Kidney capillary endothelial cell (primary cell): Measurements from ENCODE around the gene TCTN2.

Experiments used
- DNase-seq: peaks from one replicate; pipeline ENCODE4 v3.0.0-alpha.2; 2018; ENCODE audit warnings: low spot score

TCTN2 gene

GRCh38 chr12:123670882-123671728 is at the start of gene TCTN2:
TCTN2 (plus strand) TSS chr12:123671113; CDS start chr12:123671241, 128 bp downstream.
- peak; percentile 93 for DNase-seq

GRCh38 chr12:123621619-123622530 is 49.0 kb upstream of the TCTN2 start:
- DNase-seq = no peak

GRCh38 chr12:123633379-123634141 is 37.4 kb upstream of the TCTN2 start, which contains the start of the genes EIF2B1 and GTF2H3:
EIF2B1 (minus strand) TSS chr12:123633686; CDS start chr12:123633557, 129 bp downstream.
GTF2H3 (plus strand) TSS chr12:123633829; CDS start chr12:123633860, 31 bp downstream.
- DNase-seq = peak; percentile 87

GRCh38 chr12:123634142-123634561 is 36.8 kb upstream of the TCTN2 start:
- no peak for DNase-seq

GRCh38 chr12:123643911-123644310 is 27.0 kb upstream of the TCTN2 start:
- DNase-seq = no peak

GRCh38 chr12:123645380-123645779 is 25.5 kb upstream of the TCTN2 start:
- DNase-seq = no peak

GRCh38 chr12:123645878-123646277 is 25.0 kb upstream of the TCTN2 start:
- no peak for DNase-seq

- DNase-seq = no peak
Measured at GRCh38 chr12:123648401-123648800, 22.5 kb upstream of the TCTN2 start.

- DNase-seq = no peak
Measured at GRCh38 chr12:123654129-123654701, 16.7 kb upstream of the TCTN2 start.

GRCh38 chr12:123655420-123655819 is 15.5 kb upstream of the TCTN2 start:
- DNase-seq = no peak

GRCh38 chr12:123656392-123656791 is 14.5 kb upstream of the TCTN2 start:
- DNase-seq = no peak

GRCh38 chr12:123657211-123657610 is 13.7 kb upstream of the TCTN2 start:
- DNase-seq = no peak

GRCh38 chr12:123659996-123660727 is 10.8 kb upstream of the TCTN2 start:
- DNase-seq = peak; percentile 20

GRCh38 chr12:123667771-123668170 is 3.1 kb upstream of the TCTN2 start:
- DNase-seq = no peak

- no peak for DNase-seq
Measured at GRCh38 chr12:123671876-123672275, 963 bp downstream of the TCTN2 start.

GRCh38 chr12:123675436-123675835 is 4.5 kb downstream of the TCTN2 start:
- no peak for DNase-seq

- peak; percentile 62 for DNase-seq
Measured at GRCh38 chr12:123676616-123677320, 5.9 kb downstream of the TCTN2 start.

GRCh38 chr12:123678981-123679380 is 8.1 kb downstream of the TCTN2 start:
- DNase-seq = no peak

GRCh38 chr12:123681605-123682004 is 10.7 kb downstream of the TCTN2 start:
- DNase-seq = no peak

- DNase-seq = no peak
Measured at GRCh38 chr12:123683964-123684363, 13.1 kb downstream of the TCTN2 start.
